GM21447 (cell line): ENCODE measurements around the gene MCM3AP.

Source experiments
- ATAC-seq: cut with Tn5 transposase; IDR thresholded peaks from one replicate; pipeline ENCODE4 v1.9.1; 2021; ENCODE audit not compliant: unreplicated experiment

The MCM3AP gene

GRCh38 chr21:46220275-46220810 lies 65.1 kb downstream of the MCM3AP start:
- ATAC-seq = no peak

GRCh38 chr21:46219591-46220239 lies 65.7 kb downstream of the MCM3AP start:
- ATAC-seq = no peak

- ATAC-seq = no peak
Measured at GRCh38 chr21:46218906-46219590, 66.4 kb downstream of the MCM3AP start.

GRCh38 chr21:46217511-46218196 lies 67.8 kb downstream of the MCM3AP start:
- ATAC-seq = no peak

GRCh38 chr21:46216132-46216747 lies 69.2 kb downstream of the MCM3AP start:
- ATAC-seq = no peak

- no peak for ATAC-seq
Measured at GRCh38 chr21:46215436-46216131, 69.8 kb downstream of the MCM3AP start.

GRCh38 chr21:46214478-46215340 lies 70.7 kb downstream of the MCM3AP start:
- ATAC-seq = no peak

- no peak for ATAC-seq
Measured at GRCh38 chr21:46213620-46214286, 71.7 kb downstream of the MCM3AP start.

GRCh38 chr21:46212721-46213484 lies 72.5 kb downstream of the MCM3AP start:
- no peak for ATAC-seq

- no peak for ATAC-seq
Measured at GRCh38 chr21:46211786-46212720, 73.4 kb downstream of the MCM3AP start.

GRCh38 chr21:46211376-46211775 lies 74.0 kb downstream of the MCM3AP start:
- ATAC-seq = no peak

GRCh38 chr21:46210378-46211136 lies 74.9 kb downstream of the MCM3AP start:
- ATAC-seq = no peak

- ATAC-seq = no peak
Measured at GRCh38 chr21:46208761-46209721, 76.4 kb downstream of the MCM3AP start.

- ATAC-seq = no peak
Measured at GRCh38 chr21:46207920-46208591, 77.4 kb downstream of the MCM3AP start.
